GM19043 (cell line): ENCODE results near the gene ADGRL1.

Source experiments
- ATAC-seq: cut with Tn5 transposase; IDR thresholded peaks from one replicate; pipeline ENCODE4 v1.9.1; 2021; ENCODE audit warnings: low read depth; ENCODE audit not compliant: unreplicated experiment

ADGRL1 gene

GRCh38 chr19:14116525-14116917, 89.4 kb downstream of the ADGRL1 start:
- no peak for ATAC-seq

- no peak for ATAC-seq
Measured at GRCh38 chr19:14115756-14116155, 90.2 kb downstream of the ADGRL1 start.

DNA sequence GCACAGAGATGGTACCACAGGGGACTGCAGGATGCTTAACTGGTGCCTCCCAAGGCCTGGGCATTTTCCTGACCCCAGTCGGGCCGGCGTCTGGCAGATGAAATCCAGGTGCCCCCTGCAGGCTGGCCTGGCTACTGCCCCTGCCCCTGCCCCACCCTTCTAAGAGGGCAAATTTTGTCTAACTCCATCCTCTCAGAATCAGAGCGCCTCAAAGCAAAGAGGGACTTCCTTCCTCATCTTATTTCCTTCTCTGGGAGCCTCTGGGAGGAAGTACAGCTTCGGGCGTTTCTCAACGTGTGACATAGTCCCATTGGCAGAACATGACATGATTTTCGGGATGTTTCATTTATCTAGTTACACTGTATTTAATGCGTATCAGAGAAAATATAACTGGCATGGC, 91.1 kb downstream of the ADGRL1 start:
- no peak for ATAC-seq

DNA sequence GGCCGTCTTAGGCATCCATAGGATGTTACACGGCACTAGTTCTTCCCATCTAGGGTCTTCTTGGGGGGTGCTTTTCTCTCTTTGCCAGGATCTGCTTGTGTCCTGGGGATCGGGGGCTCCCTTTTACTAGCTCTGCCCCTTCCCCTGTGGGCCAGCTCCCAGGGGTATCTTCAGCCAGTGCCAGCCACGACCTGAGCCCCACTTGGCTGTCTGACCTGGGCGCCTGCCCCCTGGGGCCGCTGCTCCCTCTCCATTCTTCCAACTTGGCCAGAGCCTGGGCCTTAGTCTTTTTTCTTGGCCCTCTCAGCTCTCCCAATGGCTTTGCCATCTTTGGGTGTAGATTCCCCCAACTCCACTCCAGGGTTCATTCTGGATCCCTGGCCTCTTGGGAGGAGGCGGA, 91.5 kb downstream of the ADGRL1 start:
- no peak for ATAC-seq

DNA sequence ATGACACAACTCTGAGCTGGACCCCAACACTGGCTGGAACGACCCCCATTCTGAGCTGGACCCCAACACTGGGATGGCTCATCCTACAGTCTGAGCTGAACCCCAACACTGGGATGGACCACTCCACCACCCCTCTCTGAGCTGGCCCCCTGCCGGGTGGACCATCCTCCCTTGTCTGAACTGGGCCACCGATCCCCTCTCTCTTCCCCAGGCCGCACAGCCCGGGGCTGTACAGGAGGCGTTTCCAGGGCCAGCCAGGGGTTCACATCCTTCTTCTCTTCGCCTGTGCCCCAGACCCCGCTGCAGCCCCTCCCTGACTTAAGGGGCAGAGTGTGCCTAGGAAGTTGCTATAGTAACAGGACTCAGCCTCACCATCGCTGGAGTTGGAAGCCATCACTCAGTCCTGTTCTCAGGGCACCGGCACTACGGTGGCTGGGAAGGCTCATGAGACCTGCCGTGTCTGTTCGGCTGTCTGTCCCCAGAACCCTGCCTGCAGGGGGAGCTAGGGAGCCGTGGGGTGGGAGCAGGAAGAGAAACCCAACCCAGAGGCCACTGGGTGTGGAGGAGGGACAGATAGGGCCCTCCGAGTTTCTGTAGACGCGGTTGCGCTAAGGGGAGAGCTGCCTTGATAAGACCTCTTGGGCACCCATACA, 92.1 kb downstream of the ADGRL1 start:
- no peak for ATAC-seq

DNA sequence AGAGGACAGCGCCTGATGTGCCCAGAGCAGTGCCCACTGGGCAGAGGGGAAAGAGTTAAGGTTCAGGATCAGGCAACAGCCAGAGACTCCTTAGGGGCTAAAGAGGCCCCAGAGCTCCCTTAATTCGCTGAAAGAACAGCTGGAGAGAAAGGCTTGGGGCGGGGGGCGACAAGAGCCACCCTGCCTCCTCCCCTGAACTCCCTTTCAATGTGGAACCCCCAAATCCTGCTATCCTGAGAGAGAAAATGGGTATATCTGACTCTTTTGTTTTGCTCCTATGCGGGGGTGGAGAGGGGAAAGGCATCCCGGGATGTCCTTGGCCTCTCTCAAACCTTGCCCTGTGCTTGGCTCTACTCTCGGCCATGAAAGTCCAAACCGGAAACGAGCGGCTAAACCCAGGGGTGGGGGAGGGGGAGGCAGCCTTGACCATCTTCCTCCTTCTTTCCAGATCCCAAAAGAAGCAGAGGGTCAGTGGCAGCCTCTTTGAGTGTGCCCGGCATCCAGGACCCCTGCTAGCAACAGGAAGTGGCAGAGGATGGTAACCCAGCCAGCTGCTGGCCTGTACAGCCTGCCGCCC, 93.1 kb downstream of the ADGRL1 start:
- no peak for ATAC-seq

DNA sequence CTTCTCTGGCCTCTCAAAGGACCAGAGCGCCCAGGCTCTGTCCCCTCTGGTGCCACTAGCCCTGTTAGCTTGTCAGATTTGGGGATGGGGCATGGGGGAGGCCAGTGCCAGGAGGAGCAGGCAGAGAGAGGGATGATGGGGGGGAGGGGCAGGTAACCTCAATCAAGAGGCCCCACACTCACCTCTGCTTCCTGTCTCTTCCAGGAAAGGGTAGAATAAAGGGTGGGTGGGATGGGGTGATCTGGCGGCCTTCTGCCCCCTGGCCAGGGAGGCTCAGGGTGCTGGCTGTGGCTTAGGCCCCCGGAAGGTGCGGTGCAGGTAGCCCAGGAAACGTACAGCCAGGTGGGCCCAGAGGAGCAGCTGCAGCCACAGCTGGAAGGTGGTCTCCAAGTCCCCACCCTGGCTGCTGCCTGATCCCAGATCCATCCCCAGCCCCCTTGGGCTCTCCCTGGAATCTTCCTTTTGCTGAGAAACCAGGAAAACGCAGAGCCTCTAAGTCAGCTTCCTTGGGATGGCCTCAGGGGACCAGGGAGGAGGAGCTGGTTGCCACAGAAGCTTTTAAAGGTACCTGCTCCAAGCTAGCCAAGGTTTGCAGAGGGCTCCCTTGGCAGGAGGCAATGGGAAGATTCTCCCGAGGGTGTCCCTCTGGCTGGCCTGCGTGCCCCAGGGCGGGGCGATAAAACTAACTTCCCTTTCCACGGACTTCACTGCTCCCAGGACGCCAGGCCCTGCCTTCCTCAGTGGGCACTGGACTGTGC, 93.7 kb downstream of the ADGRL1 start:
- ATAC-seq, result no peak

DNA sequence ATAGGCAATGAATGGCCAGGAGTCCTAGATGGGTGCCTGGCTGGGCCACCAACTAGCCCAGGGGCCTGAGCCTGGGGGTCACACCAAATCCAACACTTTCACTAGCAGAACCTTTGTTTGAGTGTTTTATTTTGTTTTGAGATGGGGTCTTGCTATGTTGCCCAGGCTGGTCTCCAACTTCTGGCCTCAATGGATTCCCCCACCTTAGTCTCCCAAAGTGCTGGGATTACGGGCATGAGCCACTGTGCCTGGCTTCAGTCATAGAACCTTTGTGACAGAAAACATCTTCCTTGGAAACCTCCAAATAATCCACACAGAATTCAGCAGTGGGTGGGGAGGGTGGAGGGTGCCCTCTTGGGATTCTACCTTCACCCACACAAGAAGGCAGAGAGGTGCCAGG, 94.5 kb downstream of the ADGRL1 start:
- no peak for ATAC-seq

DNA sequence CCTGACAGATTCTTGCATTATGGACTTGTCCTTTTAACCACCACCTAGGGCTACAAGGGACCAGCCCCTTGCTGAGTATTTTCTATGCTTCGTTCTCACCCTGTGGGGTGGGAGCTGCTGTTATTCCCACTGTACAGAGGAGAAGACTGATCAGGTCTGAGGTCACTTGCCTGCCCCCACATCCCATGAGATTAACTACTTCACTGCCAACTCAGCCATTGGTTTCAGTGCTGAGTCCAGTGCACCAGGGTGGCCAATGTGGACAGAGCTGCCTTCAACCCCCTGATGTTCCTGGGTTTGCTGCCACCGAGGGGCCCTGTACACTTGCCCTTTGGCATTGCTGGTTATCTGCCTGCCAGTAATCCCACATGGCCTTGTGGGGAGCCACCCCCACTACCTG, 95.3 kb downstream of the ADGRL1 start:
- ATAC-seq, result no peak

- ATAC-seq, result no peak
Measured at GRCh38 chr19:14107581-14108461, 98.1 kb downstream of the ADGRL1 start.

DNA sequence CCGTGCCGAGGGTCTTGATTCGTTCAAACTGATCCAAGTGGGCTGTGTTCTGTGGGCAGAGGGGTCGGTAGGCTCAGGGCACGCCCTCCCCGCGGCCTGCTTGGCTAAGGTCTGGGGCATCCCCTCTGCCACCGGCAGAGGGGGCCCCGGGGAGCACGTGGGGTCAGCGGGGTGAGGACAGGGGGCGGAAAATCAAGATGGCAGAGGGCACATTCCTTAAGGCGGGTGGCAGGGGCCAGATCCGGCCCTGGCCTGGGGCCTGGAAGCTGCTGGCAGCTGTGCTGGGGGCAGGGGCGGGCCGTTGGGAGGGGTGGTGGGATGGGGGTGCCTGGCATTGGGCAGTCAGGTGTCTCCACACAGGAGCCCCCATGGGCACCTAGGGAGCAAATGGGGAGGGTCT, 99.1 kb downstream of the ADGRL1 start:
- no peak for ATAC-seq

GRCh38 chr19:14105680-14106079, 100.3 kb downstream of the ADGRL1 start:
- ATAC-seq, result no peak

DNA sequence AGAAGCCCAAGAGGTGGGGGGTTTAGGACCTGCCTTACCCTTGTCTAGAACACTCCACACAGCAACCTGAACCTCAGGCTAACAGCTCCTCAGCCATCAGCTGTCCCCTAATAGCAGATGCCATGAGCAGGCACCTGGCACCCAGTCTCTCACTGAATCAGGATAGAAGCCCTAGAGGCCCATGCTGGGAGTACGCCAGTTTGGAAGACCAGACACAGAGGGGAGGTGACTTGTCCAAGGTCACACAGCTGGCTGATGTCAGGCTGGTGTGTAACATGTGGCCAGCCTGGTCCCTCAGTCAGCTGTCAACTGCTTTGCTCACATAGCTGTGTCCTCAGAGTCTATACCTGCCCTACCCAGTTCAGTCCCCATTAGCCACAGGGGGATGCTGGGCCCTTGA, 102.7 kb downstream of the ADGRL1 start:
- ATAC-seq, result no peak

DNA sequence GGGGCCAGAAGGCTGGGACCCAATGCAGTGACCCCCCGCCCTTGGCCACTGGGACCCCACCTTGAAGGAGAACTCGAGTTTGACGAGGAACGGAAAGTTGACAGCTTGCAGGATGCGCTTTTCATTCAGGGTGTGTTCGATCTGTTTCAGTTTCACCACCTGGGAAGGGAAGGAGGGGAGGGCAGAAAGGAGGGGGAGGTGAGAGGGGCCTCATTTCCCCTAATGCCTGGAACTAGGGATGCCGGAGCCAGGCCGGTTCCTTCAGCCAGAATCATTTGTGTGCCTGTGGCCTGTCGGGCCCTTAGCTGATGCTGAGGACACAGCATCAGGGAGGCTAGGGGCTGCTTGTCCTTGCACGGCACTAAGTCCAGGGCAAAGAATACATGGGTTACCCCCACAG, 103.2 kb downstream of the ADGRL1 start:
- ATAC-seq, result no peak

DNA sequence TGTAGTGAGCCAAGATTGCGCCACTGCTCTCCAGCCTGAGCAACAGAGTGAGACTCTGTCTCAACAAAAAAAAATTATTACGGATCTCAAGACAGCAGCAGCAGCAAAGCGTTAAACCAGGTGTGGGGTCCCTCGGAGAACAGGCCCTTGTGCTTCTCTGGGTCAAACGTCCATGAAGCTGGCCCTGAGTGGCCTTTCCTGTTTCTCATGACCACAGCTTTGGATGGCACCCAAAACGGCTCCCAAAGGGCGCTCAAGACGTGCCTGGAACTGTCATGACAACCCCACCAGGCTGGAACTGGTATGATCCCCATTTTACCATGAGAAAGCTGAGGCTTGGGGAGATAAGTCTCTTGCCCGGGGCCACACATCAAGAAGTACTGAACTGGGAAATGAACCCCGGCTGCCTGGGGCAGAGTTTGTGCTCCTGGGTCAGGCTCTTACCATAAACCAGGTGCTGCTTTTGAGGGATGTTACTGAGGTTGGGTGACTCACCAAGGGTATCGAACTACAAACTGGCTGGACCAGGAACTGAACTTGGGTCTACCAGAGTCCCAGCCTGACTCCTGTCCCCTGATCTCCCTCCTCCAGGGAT, 103.8 kb downstream of the ADGRL1 start:
- no peak for ATAC-seq

- no peak for ATAC-seq
Measured at GRCh38 chr19:14101003-14101545, 104.9 kb downstream of the ADGRL1 start.
